Stimulated activated CD8-positive, alpha-beta memory T cell treated with anti-CD3 and anti-CD28 coated beads, Interleukin-4, amount 100 ng/mL, for 48 hours (primary cell): ENCODE measurements around the gene KIAA1549.
A peak's percentile ranks its signal among the peaks of the same experiment; 100 is the strongest.

ENCODE experiments used
- DNase-seq: peaks from one replicate; pipeline ENCODE4 v3.0.0-alpha.2; 2020

Gene KIAA1549

DNA sequence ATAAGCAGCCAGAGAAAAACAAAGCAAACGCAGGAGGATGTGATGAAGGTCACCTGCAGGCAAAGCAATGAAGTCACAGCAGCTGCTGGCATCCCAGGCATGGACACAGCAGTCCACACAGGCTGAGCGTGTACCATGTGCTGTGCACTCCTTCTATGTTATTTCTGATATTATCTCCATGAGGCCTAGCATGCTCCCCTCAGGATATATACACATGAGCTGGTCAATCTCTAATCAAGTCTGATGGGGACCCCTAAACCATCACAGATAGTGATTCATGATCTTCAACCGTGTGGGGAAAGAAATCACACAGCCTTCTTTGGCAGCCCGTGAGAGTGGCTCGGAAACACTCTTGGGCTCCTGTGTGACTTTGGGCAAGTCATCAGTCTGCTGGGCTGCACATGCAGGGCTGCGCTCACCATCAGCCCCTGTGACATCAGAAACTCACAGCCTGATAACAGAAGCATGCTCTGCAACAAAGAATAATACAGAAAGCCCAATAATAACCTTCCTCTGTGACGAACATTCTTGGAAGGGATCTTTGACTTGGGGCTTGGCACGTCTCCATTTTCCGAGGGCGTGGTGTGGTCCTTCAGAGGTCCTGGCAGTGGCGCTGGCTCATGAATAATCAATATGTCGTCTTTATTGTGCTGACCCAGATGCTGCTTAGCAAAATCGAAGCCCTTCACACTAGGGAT lies 100.2 kb downstream of the KIAA1549 start:
- DNase-seq = no peak

DNA sequence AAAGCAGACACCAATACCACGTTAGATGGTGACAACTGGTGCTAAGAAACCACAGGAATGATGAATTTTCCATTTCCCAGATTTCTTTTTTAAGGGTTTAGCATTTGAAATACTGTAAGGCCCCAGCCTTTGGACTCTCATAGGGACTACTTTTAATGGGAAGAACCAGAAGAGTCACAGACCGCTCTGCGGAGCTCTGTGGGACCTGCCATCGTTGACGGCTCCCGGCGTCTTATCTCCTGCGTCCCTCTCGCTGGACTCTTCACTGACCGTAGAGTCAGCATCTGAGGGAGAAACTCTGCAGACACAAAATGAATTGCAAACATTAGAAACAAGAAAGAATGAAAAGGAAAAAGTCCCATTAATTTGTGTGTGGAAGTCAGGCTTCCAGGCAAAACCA lies 101.8 kb downstream of the KIAA1549 start:
- DNase-seq = no peak

- no peak for DNase-seq
These were observed 102.3 kb downstream of the KIAA1549 start for GRCh38 chr7:138878856-138879255.

DNA sequence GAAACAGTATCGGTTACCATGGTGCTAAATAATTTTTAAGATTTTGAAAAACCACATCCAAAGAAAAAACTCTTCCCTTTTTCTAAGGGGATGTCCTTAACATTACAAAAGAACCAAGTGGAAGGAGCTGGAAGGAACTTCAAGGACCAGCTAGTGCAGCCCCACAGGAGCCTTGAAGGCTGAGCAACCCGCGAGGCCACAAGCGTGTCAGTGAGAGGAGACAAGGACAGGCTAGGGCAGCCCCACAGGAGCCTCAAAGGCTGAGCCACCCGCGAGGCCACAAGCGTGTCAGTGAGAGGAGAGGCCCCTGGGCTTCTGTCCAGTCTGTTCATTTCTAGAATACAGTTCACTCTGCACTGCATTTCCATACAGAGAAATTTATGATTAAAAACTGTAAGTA lies 103.1 kb downstream of the KIAA1549 start:
- DNase-seq = no peak

- DNase-seq = no peak
These were observed 104.9 kb downstream of the KIAA1549 start for GRCh38 chr7:138876326-138876725.

- peak; percentile 67 for DNase-seq
These were observed 105.4 kb downstream of the KIAA1549 start for GRCh38 chr7:138875794-138876193.

GRCh38 chr7:138873220-138873892 lies 107.8 kb downstream of the KIAA1549 start:
- no peak for DNase-seq

- DNase-seq = no peak
These were observed 108.6 kb downstream of the KIAA1549 start for GRCh38 chr7:138872576-138872975.

DNA sequence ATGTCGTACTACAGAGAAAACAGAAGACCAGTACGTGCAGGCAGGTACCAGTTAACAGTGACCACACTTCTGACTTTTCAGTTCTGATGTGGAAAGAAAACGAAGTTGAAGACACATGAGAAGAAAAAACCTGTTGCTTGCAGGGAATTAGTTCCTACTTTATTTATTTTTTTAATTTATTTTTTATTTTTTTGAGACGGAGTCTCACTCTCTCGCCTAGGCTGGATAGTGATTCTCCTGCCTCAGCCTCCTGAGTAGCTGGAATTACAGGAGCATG lies 109.4 kb downstream of the KIAA1549 start:
- no peak for DNase-seq

DNA sequence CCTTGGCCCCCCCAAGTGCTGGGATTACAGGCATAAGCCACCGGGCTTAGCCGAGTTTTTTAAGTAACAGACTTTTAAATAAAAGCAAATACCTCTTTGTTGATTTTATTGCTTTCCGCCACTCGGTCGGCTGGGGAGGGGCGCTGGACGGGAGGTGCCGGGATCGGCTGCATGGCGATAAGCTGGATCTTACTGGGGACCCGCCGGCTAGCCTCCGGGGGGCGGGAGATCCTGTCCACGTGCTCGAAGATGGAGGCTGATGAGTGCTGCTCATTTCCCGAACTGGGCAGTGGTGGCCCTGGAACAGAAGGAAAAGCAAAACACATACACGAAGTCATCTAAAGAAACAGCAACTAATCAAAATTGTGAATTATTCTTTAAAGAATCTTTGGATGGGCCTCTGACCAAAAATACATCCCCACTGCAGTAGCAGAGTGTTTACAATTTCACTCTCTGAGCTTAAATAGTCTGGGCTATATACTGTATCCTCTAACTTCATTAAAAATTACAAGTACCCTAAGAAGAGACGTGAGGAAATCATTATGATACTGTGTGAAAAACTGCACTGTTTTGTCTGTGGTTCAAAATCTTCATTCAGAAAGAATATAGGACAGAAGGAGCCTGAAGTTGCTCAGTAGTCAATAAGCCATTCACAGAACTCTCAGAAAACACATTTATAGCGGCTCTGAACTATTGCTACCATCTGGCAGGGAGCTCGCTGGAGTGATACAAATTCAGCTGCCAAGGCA lies 110.0 kb downstream of the KIAA1549 start:
- DNase-seq = no peak

GRCh38 chr7:138869353-138869752 lies 111.8 kb downstream of the KIAA1549 start:
- DNase-seq = no peak

DNA sequence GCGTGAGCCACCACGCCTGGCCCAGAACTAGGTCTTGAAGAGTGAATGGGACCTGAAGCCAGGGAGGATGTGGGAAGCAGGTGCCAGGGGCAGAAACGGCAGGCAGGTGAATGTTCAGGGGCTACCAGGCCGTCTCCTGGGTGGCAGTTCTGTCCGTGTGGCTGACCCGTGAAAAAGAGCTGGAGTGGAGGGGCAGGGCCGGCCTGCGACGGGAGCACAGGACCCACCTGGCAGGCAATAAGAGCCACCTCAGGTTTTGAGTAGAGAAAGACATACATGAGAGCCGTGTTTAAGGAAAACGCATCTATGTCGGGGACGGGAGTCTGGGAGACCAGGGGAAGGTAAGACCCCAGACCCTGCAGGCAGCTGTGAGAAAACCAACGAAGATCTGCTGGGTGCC lies 112.5 kb downstream of the KIAA1549 start:
- DNase-seq = no peak

GRCh38 chr7:138867744-138868143 lies 113.4 kb downstream of the KIAA1549 start:
- no peak for DNase-seq

DNA sequence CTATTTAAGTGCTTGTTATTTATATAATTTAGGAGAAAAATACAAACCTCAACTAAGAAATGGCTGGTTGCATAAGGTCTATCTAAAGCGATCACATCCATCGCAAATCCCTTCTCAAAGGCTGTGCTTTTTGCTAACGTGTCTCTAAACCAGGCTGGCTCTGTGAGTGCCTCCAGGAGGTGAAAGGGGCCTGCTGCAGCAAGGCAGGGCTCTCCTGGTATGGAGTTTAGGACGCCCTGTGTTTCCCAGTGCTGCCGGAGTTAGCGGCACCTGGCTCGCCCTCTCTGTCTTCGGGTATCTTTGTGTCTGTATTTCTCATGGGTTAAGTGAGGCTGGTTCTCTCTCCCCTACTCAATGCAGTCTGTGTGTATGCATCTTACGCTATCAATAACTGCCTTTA lies 114.8 kb downstream of the KIAA1549 start:
- no peak for DNase-seq

DNA sequence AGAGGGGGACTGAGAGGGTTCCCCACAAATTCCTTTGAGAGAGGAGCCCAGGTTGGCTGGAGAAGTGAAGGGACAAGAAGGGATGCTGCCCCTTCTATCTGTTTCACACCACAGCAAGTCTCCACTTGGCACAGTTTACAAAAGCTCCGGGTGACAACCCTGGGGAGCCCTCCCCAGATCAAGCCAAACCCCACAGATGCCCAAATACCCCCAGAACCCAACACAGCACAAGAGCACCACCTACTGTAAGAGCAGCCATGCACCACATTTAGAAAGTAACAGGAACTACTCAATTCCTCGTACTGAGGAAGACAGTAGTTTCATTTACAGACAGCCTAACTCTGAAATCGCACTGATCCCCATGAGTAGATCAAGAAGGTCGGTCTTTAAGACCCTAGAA lies 115.3 kb downstream of the KIAA1549 start:
- DNase-seq = peak; percentile 39

GRCh38 chr7:138864667-138865066 lies 116.5 kb downstream of the KIAA1549 start:
- DNase-seq = no peak

DNA sequence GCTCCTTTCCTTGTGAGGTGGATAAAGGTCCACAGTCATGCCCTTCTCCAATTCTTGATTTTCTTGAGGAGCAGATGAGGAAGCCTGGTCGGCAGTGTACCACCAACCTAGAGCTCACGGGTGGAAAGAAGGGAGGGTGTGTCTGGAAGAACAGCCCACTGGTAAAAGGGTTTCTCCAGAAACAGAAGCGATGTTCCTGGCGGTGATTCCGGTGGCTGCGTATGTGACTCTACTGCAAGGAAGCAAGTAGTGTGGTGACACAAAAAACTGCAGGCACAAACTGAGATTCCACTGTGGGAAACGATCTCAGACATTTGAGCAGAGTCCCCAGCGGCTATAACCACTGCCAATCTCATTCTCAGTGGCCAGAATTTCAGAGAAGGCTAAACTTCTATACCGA lies 117.3 kb downstream of the KIAA1549 start:
- no peak for DNase-seq

- no peak for DNase-seq
These were observed 120.1 kb downstream of the KIAA1549 start for GRCh38 chr7:138861051-138861450.

DNA sequence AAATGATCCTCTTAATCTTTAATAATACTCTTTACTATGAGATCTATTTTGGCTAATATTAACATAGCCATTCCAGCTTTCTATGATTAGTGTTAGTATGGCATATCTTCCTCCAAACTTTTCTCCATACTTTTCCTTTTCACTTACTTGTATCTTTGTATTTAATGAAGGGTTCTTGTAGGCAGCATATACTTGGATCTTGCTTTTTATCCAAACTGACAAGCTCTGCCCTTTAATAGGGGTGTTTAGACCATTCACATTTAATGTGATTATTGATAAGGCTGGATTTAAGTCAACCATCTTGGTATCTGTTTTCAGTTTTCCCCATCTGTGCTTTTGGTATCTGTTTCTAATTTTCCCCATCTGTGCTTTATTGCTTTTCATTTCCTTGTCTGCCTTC lies 123.5 kb downstream of the KIAA1549 start:
- no peak for DNase-seq

GRCh38 chr7:138854115-138854645 lies 127.0 kb downstream of the KIAA1549 start:
- no peak for DNase-seq

- no peak for DNase-seq
These were observed 127.7 kb downstream of the KIAA1549 start for GRCh38 chr7:138853448-138853847.

DNA sequence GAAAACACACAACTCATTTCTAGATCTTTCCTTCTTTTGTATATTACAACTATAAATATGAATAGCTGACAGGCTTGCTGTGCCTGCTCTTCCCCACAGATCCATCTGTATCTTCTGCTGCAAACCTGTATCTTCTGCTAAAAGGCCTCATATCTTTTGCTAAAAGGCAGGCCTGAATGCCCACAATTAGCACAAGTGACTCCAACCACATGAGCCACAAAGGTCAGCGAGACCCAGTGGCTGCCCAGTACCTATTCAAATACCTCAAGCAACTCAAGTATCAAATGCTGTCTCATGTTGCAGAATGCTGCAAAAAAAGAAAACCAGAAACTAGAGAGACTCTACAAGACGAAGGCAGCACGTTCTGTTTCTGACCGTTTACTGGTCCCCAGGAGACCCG lies 128.7 kb downstream of the KIAA1549 start:
- no peak for DNase-seq

DNA sequence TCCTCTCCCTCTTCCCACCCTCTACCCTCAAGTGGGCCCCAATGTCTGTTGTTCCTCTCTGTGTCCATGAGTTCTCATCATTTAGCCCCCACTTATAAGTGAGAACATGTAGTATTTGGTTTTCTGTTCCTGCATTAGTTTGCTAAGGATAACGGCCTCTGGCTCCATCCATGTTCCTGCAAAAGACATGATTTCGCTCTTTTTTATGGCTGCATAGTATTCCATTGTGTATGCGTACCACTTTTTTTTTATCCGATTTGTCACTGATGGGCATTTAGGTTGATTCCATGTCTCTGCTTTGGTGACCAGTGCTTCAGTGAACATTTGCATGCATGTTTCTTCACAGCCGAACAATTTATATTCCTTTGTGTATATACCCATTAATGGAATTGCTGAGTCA lies 131.5 kb downstream of the KIAA1549 start:
- no peak for DNase-seq
